Liver (tissue), 3 donors: Measurements from ENCODE around the gene ZNF821.

Experiments
- ATF3 ChIP-seq: IDR thresholded peaks from 2 replicates; pipeline ENCODE4 v1.6.1; 2016; ENCODE audit warnings: antibody characterized with exemption
- CTCF ChIP-seq: fragments of 150-350 bp; IDR thresholded peaks from 2 replicates; pipeline ENCODE4 v1.5.1; 2017; ENCODE audit warnings: improper control_type of control experiment, low read depth, low read length; ENCODE audit not compliant: missing input control
- EGR1 ChIP-seq, 2 donors: IDR thresholded peaks; 2 replicates each; pipeline ENCODE4 v1.6.1; 2016 to 2018; ENCODE audit warnings: antibody characterized with exemption in 2 of 2, low read depth in 2 of 2
- JUND ChIP-seq, 2 donors: IDR thresholded peaks; 2 replicates each; pipeline ENCODE4 v1.6.1; 2016; ENCODE audit warnings: antibody characterized with exemption in 2 of 2
- MAX ChIP-seq: IDR thresholded peaks from 2 replicates; pipeline ENCODE4 v1.6.1; 2016; ENCODE audit warnings: antibody characterized with exemption
- RXRA ChIP-seq, 2 donors: IDR thresholded peaks; 2 replicates each; pipeline ENCODE4 v1.6.1; 2017 to 2018; ENCODE audit warnings: antibody characterized with exemption in 2 of 2, mild to moderate bottlenecking in 1 of 2
- SP1 ChIP-seq: IDR thresholded peaks from 2 replicates; pipeline ENCODE4 v1.6.1; 2018; ENCODE audit warnings: antibody characterized with exemption, mild to moderate bottlenecking
- TAF1 ChIP-seq: conservative IDR thresholded peaks from 2 replicates; pipeline ENCODE4 v1.6.1; 2016; ENCODE audit warnings: antibody characterized with exemption, mild to moderate bottlenecking
- donor health status: healthy.
- donor health status: healthy.

- TF ChIP-seq CTCF (no peak), JUND (IDR thresholded peaks at IDR 0.05) (no peak), EGR1 (IDR thresholded peaks at IDR 0.05; ENCODE audit: low read depth in 2 of 2) (no peak), SP1 (no peak), ATF3 (no peak), RXRA (IDR thresholded peaks at IDR 0.05) (no peak), TAF1 (no peak), MAX (no peak)
Observed at GRCh38 chr16:71896764-71897368, 12.9 kb upstream of the ZNF821 start.
